ENCODE results near the gene PTRHD1. TPM values are rescaled to one million over a fixed set of nuclear protein-coding genes. Genes with fewer than 3 reads are reported as not detected.

Gene PTRHD1
- total RNA-seq, 1 donor from 2014 or later = 24.3 TPM

DNA sequence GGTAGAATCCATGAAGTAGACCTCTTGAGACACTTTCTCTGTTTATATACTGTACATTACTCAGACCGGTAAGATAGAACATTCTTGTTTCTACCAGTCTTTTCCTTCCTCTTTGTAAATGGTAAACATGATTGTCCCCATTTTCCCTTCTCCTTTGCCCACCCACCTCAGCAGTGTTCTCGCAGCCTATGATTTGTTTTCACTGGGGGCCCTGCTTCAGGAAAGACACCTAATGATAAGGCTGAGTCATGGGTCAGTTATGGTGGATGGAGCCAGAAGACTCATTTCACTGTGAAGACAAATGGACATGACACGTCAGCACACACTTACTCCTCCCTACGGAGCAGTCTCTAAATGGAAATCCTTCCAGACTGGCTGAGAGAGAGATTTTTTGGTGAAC lies 23.7 kb upstream of the PTRHD1 start:
- Histone ChIP-seq H3K4me3 (no peak overlapping the region), H3K4me1 (peaks cover 11% of the 10 kb centered on the region), H3K36me3 (peaks cover 19% of the 10 kb centered on the region), H3K9me3 (replicated peaks) (no peaks in the 10 kb centered on the region), H3K27me3 (ENCODE audit: low read depth) (no peaks in the 10 kb centered on the region), H3K27ac (replicated peaks) (no peak overlapping the region)
- intact Hi-C loops (cut with micrococcal nuclease) = no loop called here
- DNase-seq = no peak
- TF ChIP-seq, protein P1, sequence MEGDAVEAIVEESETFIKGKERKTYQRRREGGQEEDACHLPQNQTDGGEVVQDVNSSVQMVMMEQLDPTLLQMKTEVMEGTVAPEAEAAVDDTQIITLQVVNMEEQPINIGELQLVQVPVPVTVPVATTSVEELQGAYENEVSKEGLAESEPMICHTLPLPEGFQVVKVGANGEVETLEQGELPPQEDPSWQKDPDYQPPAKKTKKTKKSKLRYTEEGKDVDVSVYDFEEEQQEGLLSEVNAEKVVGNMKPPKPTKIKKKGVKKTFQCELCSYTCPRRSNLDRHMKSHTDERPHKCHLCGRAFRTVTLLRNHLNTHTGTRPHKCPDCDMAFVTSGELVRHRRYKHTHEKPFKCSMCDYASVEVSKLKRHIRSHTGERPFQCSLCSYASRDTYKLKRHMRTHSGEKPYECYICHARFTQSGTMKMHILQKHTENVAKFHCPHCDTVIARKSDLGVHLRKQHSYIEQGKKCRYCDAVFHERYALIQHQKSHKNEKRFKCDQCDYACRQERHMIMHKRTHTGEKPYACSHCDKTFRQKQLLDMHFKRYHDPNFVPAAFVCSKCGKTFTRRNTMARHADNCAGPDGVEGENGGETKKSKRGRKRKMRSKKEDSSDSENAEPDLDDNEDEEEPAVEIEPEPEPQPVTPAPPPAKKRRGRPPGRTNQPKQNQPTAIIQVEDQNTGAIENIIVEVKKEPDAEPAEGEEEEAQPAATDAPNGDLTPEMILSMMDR (IDR thresholded peaks at IDR 0.05; ENCODE audit: borderline replicate concordance) = no peak

DNA sequence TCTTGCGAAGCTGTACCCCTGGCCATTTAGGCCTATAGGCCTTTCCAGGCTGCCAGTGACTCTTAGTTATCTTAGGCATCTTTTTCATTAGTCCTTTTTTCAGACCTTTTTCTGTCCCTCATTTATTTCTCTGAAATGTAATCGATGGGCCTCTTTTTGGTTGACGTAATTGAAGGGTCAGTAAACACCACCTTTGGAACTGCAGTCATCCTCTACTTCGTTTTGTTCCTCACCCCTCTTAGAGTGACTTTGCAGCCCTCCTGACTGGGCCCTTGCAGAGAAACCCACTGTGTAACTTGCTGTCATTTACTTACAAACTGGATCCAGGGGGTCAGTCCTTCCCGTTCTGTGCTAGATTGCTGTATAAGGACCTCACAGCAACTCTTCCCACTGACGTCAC lies 23.2 kb upstream of the PTRHD1 start:
- intact Hi-C loops (cut with micrococcal nuclease) = no loop called here
- TF ChIP-seq, protein P1 (IDR thresholded peaks at IDR 0.05; ENCODE audit: borderline replicate concordance) = no peak

DNA sequence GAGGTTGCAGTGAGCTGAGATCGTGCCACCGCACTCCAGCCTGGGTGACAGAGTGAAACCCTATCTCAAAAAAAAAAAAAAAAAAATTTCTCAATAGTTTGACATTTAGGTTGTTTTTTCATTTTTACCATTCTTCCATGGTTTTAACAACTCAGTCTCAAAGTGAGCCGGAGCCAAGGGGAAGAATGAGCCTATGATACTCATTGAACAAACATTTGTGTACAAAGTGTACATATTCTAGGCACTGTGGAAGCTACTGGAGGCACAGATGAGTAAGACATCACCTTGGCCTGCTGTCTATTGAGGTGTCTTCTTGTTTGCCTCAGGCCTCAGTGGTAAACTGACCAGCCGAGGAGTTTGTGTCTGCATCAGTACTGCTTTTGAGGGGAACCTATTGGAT lies 22.0 kb upstream of the PTRHD1 start:
- peaks cover 10% of the 10 kb centered on the region for H3K36me3 ChIP-seq
- no peaks in the 10 kb centered on the region for H3K9me3 ChIP-seq (replicated peaks)
- intact Hi-C loops (cut with micrococcal nuclease) = no loop called here
- TF ChIP-seq, protein P1 (IDR thresholded peaks at IDR 0.05; ENCODE audit: borderline replicate concordance) = no peak
- no peak for DNase-seq
- peaks cover 11% of the 10 kb centered on the region for H3K4me1 ChIP-seq
- no peak overlapping the region for H3K27ac ChIP-seq (replicated peaks)
- no peak overlapping the region for H3K4me3 ChIP-seq
- H3K27me3 ChIP-seq (ENCODE audit: low read depth) = no peaks in the 10 kb centered on the region

More for the DNA sequence above, 23.2 kb upstream of the PTRHD1 start:
- H3K4me3 ChIP-seq = no peak overlapping the region
- peaks cover 18% of the 10 kb centered on the region for H3K36me3 ChIP-seq
- H3K27me3 ChIP-seq (ENCODE audit: low read depth) = no peaks in the 10 kb centered on the region
- DNase-seq = no peak
- H3K4me1 ChIP-seq = peaks cover 11% of the 10 kb centered on the region
- no peaks in the 10 kb centered on the region for H3K9me3 ChIP-seq (replicated peaks)
- no peak overlapping the region for H3K27ac ChIP-seq (replicated peaks)

DNA sequence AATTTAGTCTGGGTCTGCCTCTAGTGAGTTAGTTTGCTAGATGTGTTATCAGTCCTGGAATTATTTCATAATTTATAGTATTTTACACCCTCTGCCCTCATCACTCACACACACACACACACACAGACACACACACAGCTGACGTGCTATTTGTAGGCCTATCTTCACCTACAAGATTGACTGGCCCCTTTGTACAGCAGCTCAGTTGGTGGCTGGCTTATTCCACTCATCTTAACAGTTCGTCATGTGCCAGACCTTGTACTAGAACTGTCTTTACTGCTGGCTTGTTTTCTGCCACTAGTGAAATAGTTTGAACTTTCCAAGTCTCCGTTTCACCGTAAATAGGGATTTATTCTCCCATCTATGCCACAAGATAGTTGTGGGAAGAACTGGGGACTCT lies 21.3 kb upstream of the PTRHD1 start:
- intact Hi-C loops (cut with micrococcal nuclease) = no loop called here
- no peak overlapping the region for H3K4me3 ChIP-seq
- H3K9me3 ChIP-seq (replicated peaks) = no peaks in the 10 kb centered on the region
- H3K27ac ChIP-seq (replicated peaks) = no peak overlapping the region
- DNase-seq = no peak
- H3K27me3 ChIP-seq (ENCODE audit: low read depth) = no peaks in the 10 kb centered on the region
- TF ChIP-seq, protein P1 (IDR thresholded peaks at IDR 0.05; ENCODE audit: borderline replicate concordance) = no peak
- peaks cover 3% of the 10 kb centered on the region for H3K36me3 ChIP-seq
- peaks cover 11% of the 10 kb centered on the region for H3K4me1 ChIP-seq

DNA sequence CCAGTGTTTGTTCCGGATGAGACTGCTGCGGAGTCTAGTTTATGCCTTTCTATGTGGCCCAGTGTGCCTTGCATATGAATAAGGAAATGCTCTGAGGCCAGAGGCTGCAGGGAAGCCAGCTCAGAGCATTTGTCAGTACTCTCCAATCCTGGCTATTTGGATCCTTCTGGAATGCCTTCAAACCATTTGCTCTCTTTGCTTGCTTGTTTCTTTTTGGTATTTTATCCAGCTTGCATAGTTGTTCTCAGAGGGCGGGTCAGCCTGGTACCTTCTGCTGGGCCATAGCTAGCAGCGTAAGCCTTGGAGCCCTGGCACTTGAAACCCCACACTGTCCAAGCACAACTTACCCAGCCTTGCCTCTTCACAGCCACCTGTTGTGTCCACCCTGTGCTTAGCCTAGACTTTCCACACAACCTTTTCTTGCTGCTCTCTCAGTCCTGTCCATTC lies 20.5 kb upstream of the PTRHD1 start:
- TF ChIP-seq, protein P1 (IDR thresholded peaks at IDR 0.05; ENCODE audit: borderline replicate concordance) = no peak
- no peak for DNase-seq
- peaks cover 4% of the 10 kb centered on the region for H3K4me1 ChIP-seq
- no peaks in the 10 kb centered on the region for H3K9me3 ChIP-seq (replicated peaks)
- H3K4me3 ChIP-seq = no peak overlapping the region
- H3K27me3 ChIP-seq (ENCODE audit: low read depth) = no peaks in the 10 kb centered on the region
- intact Hi-C loops (cut with micrococcal nuclease) = no loop called here
- no peaks in the 10 kb centered on the region for H3K36me3 ChIP-seq
- H3K27ac ChIP-seq (replicated peaks) = no peak overlapping the region
